ENCODE results near the gene BIN1.

The BIN1 gene

GRCh38 chr2:127057371-127058245, 49.3 kb downstream of the BIN1 start:
- Histone ChIP-seq H3K9me3 (ENCODE audit: insufficient read depth, low read length) (no peaks in the 10 kb centered on the region), H3K27me3 (ENCODE audit: low read depth, low read length) (no peaks in the 10 kb centered on the region), H3K4me2 (ENCODE audit: low read length) (no peak overlapping the region), H4K20me1 (ENCODE audit: insufficient read depth, low read length) (no peaks in the 10 kb centered on the region), H3K27ac (ENCODE audit: low read length) (no peak overlapping the region), H3K36me3 (replicated peaks; ENCODE audit: low read depth, low read length) (no peaks in the 10 kb centered on the region), H3K79me2 (ENCODE audit: low read length) (no peaks in the 10 kb centered on the region), H2AFZ (ENCODE audit: low read depth, low read length) (no peak overlapping the region), H3K9ac (ENCODE audit: low read length) (no peak overlapping the region), H3K4me3 (ENCODE audit: low read length) (no peak overlapping the region), H3K4me1 (ENCODE audit: low read length) (no peaks in the 10 kb centered on the region)
- TF ChIP-seq CTCF (IDR thresholded peaks at IDR 0.05; ENCODE audit: low read depth, low read length) (no peak), EZH2phosphoT487 (IDR thresholded peaks at IDR 0.05; ENCODE audit: low read depth) (no peak)

GRCh38 chr2:127056631-127057370, 50.2 kb downstream of the BIN1 start:
- no peaks in the 10 kb centered on the region for H3K4me1 ChIP-seq (ENCODE audit: low read length)
- H3K79me2 ChIP-seq (ENCODE audit: low read length) = no peaks in the 10 kb centered on the region
- no peaks in the 10 kb centered on the region for H3K9me3 ChIP-seq (ENCODE audit: insufficient read depth, low read length)
- H4K20me1 ChIP-seq (ENCODE audit: insufficient read depth, low read length) = no peaks in the 10 kb centered on the region
- no peak overlapping the region for H3K4me2 ChIP-seq (ENCODE audit: low read length)
- TF ChIP-seq CTCF (IDR thresholded peaks at IDR 0.05; ENCODE audit: low read depth, low read length) (no peak), EZH2phosphoT487 (IDR thresholded peaks at IDR 0.05; ENCODE audit: low read depth) (no peak)
- no peaks in the 10 kb centered on the region for H3K36me3 ChIP-seq (replicated peaks; ENCODE audit: low read depth, low read length)
- no peak overlapping the region for H3K9ac ChIP-seq (ENCODE audit: low read length)
- no peaks in the 10 kb centered on the region for H3K27me3 ChIP-seq (ENCODE audit: low read depth, low read length)
- no peak overlapping the region for H3K27ac ChIP-seq (ENCODE audit: low read length)
- H2AFZ ChIP-seq (ENCODE audit: low read depth, low read length) = no peak overlapping the region
- no peak overlapping the region for H3K4me3 ChIP-seq (ENCODE audit: low read length)

- no peak overlapping the region for H2AFZ ChIP-seq (ENCODE audit: low read depth, low read length)
- H3K27me3 ChIP-seq (ENCODE audit: low read depth, low read length) = no peaks in the 10 kb centered on the region
- H4K20me1 ChIP-seq (ENCODE audit: insufficient read depth, low read length) = no peaks in the 10 kb centered on the region
- H3K79me2 ChIP-seq (ENCODE audit: low read length) = no peaks in the 10 kb centered on the region
- H3K27ac ChIP-seq (ENCODE audit: low read length) = no peak overlapping the region
- H3K4me1 ChIP-seq (ENCODE audit: low read length) = no peaks in the 10 kb centered on the region
- H3K36me3 ChIP-seq (replicated peaks; ENCODE audit: low read depth, low read length) = no peaks in the 10 kb centered on the region
- H3K9me3 ChIP-seq (ENCODE audit: insufficient read depth, low read length) = no peaks in the 10 kb centered on the region
- H3K9ac ChIP-seq (ENCODE audit: low read length) = no peak overlapping the region
- H3K4me2 ChIP-seq (ENCODE audit: low read length) = no peak overlapping the region
- TF ChIP-seq CTCF (IDR thresholded peaks at IDR 0.05; ENCODE audit: low read depth, low read length) (no peak), EZH2phosphoT487 (IDR thresholded peaks at IDR 0.05; ENCODE audit: low read depth) (no peak)
- H3K4me3 ChIP-seq (ENCODE audit: low read length) = no peak overlapping the region
Observed at GRCh38 chr2:127056086-127056485, 50.9 kb downstream of the BIN1 start.

DNA sequence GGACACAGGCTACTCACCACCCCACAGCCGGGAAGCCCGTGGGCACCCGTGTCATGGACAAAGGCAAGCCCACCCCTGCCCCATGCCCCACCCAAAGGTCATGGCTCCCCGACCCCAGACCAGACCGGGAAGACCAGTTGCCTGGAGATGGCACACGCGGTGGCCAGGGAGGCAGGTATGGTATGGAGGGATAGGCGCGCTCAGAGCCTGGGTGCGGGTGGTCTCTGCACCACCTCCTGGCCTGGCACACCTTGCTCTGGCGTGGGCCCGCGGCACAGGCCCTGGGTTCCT, 51.2 kb downstream of the BIN1 start:
- H3K4me3 ChIP-seq (ENCODE audit: low read length) = no peak overlapping the region
- no peak overlapping the region for H3K27ac ChIP-seq (ENCODE audit: low read length)
- H3K4me2 ChIP-seq (ENCODE audit: low read length) = no peak overlapping the region
- no peaks in the 10 kb centered on the region for H3K27me3 ChIP-seq (ENCODE audit: low read depth, low read length)
- no peak overlapping the region for H2AFZ ChIP-seq (ENCODE audit: low read depth, low read length)
- no peaks in the 10 kb centered on the region for H3K4me1 ChIP-seq (ENCODE audit: low read length)
- H3K79me2 ChIP-seq (ENCODE audit: low read length) = no peaks in the 10 kb centered on the region
- H3K36me3 ChIP-seq (replicated peaks; ENCODE audit: low read depth, low read length) = no peaks in the 10 kb centered on the region
- H3K9me3 ChIP-seq (ENCODE audit: insufficient read depth, low read length) = no peaks in the 10 kb centered on the region
- TF ChIP-seq CTCF (IDR thresholded peaks at IDR 0.05; ENCODE audit: low read depth, low read length) = no peak
- no peak for TF ChIP-seq EZH2phosphoT487 (IDR thresholded peaks at IDR 0.05; ENCODE audit: low read depth)
- no peak overlapping the region for H3K9ac ChIP-seq (ENCODE audit: low read length)
- no peaks in the 10 kb centered on the region for H4K20me1 ChIP-seq (ENCODE audit: insufficient read depth, low read length)
